Peyer's patch (tissue), 4 donors: ENCODE measurements around the gene UBXN6.

Experiments used
- CTCF ChIP-seq, 6 experiments: fragments of 450-650 bp in 4 of 6; fragments of 200-600 bp in 2 of 6; sonication (generic) in 1 of 6; IDR thresholded peaks; one replicate each; pipeline ENCODE4 v1.5.1; 2017 to 2019; ENCODE audit warnings: antibody characterized with exemption in 6 of 6, mild to moderate bottlenecking in 3 of 6, moderate library complexity in 1 of 6
- POLR2A ChIP-seq, 2 donors: fragments of 450-650 bp; IDR thresholded peaks; one replicate each; pipeline ENCODE4 v1.5.1; 2017; ENCODE audit warnings: antibody characterized with exemption in 2 of 2, mild to moderate bottlenecking in 2 of 2, moderate library complexity in 2 of 2

DNA sequence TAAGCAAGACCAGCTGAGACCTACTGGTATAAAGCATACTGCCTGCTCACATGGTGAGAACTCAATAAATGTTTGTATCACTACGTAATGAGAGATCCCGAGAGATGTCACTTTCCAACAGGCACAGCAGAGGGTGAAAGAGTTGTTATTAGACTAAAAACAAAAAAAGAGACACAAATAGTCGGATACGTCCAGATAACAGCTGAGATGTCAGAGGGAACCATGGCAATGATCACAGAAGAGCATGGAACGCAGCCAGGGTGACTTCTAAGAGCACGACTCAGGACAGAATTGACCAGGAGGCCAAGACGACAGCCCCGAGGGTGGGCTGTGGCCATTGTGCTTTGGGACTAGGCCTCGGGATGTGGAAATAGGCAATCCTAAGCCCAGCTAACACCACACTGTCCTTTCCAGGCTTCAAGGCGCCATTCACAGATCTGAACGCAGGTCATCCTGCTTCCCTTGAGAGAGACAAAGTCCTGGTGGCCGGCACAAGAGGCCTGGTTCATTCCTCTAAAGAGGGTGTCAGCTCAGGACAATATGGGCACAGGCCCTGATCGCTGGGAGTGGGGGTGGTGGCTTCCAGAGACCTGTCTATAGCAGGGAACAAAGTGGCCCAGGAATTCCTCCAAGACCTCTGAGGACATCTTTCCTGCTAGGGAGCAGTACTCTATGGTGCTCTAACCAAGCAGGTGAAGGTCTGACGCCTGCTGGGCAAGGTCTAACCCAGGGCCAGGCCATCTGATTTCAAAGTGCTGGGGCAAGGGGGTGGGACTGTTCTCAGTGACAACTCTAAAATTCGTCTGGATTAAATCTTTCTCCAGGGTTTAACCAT, 60.4 kb downstream of the UBXN6 start:
- no peak for TF ChIP-seq CTCF (IDR thresholded peaks at IDR 0.05)
- TF ChIP-seq POLR2A (IDR thresholded peaks at IDR 0.05), result no peak
